GM21576 (cell line): ENCODE results near the gene ELFN2.

ENCODE experiments used
- ATAC-seq: cut with Tn5 transposase; IDR thresholded peaks from one replicate; pipeline ENCODE4 v1.9.1; 2021; ENCODE audit warnings: mild to moderate bottlenecking, moderate library complexity; ENCODE audit not compliant: unreplicated experiment

The ELFN2 gene

DNA sequence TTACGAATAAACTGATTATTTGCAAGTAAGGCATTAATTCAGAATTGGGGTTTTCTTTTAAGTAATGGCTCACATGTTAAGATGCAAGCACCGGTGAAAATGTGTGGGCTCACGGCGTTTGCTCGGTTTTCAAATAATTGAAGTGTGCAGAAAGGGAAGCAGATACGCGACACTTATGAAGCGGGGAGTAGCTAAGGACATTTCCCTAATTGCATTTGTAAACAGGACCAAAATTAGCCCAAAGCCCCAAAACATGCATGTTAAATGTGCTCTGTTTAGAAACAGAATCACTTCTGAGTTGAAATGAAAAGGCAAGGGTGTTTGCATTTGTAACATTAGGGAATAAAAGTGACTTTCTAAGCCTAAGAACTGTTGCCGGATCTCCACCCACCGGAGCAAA lies 61.3 kb downstream of the ELFN2 start:
- no peak for ATAC-seq

DNA sequence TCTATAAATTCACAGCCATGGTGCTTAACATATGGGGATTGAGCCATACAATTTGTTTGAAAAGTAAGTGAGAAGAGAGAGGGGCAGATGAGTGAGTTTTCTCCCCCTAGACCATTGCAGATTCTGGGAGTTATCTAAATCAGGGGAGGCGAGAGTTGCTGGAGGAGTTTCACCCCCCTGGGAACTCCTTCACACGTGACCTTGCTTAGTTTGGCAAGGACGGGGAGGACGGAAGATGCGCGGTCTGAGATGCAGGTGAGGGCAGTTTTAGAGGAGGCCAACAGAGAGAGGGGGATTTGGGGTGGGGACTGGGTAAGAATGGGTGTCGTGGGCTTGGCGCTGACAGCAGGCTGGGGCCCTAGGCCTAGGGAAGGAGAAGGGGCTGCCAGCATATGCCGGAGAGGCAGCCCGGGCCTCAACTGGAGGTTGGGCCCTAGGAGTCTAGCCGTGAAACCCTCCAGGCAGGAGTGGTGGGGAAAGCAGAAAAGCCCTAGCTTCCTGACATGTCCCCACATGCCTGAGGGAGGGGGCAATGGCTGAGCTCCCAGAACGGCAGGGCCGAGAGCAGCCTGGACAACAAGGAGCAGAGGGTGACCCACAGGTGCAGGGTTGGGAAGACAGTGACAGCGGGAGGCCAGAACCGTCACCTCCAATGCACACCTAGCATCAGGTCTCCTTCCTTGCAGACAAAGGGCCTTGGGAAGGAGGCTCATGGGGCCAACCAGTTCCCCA lies 63.9 kb downstream of the ELFN2 start:
- ATAC-seq = no peak

GRCh38 chr22:37362621-37363020 lies 64.7 kb downstream of the ELFN2 start:
- ATAC-seq = no peak

GRCh38 chr22:37358917-37359316 lies 68.4 kb downstream of the ELFN2 start:
- ATAC-seq = no peak

DNA sequence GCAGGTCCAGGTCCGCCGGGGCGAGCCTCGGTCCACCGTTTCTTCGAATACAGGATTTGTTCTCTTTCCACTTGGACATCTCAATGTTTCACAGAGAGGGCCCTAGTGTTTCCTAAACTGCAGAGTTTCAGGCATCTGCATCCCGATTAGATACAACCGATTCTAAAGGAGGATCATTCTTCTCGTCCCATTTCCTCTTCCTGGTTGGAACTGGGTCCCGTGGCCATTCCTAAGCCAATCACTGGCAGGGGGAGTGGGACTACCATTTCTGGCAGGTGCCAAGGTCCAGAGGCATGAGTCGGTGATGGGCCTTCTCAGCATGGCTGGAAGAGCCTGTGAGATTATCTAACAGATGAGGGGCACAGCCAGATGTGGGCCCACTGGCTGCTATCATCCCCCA lies 68.9 kb downstream of the ELFN2 start:
- ATAC-seq = no peak

DNA sequence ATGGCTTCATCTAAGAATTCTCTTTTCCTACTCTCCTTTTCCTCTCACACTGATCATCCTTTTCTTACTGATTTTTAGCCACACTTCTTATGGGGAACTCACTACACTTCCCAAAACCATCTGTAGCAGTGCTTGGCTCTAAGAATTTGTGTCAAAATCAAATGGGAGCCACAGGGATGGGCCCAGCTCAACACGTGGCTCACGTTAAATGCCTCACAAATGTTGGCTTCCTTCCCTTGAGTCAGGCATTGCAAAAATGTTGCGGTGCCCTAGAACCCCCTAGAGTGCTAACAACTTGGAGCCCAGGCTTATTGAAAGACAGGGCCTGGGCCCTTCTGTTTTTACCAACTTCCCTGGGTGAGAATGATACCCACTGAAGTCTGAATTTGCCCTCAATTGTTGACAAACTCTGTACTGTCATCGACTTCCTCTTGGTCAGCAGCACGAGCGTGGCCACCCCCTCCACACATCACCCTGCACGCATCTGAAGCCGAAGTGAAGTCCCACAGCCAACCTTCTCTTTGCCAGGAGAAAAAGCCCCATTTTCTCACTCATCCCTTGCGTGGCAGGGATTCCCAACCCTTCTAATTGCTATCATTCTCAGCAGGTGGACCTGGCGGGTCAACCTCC lies 69.7 kb downstream of the ELFN2 start:
- no peak for ATAC-seq

DNA sequence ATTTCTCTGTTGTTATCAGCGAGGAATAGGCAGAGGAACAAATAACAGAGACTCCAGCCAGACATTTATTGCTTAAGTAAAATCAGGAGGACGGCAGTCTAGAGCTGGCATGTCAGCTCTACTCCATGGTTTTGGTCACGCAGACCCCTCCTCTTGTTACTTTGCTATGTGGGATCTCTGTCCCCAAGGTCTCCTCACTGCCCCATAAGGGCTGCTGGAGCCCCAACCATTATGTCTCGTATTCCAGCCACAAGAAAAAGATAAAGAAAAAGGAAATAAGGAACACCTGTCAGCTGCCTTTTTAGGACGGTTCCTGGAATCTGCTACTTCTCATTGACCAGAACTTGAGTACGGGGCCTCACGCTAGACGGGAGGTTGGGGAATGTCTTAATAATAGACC lies 70.4 kb downstream of the ELFN2 start:
- ATAC-seq = no peak

DNA sequence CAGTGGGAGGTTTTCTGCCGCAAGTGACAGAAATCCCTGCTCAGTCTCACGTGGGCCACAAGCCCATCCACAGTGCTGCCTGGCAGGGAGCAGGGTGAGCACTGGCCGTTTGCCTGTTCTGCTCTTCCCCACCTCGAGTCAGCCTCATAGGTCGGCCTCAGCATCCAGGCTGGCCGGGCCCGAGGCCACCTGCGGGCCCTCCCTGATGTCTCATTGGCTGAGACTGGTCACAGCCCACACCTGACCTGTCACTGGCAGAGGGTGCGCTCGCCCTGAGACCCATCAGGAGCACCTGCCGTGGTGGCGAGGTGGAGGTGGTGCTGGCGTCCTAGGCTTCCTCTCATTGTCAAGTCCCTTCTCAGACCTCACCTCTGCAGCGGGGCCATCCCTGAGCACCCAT lies 72.1 kb downstream of the ELFN2 start:
- ATAC-seq = no peak

- no peak for ATAC-seq
Measured at GRCh38 chr22:37354670-37355069, 72.6 kb downstream of the ELFN2 start.

DNA sequence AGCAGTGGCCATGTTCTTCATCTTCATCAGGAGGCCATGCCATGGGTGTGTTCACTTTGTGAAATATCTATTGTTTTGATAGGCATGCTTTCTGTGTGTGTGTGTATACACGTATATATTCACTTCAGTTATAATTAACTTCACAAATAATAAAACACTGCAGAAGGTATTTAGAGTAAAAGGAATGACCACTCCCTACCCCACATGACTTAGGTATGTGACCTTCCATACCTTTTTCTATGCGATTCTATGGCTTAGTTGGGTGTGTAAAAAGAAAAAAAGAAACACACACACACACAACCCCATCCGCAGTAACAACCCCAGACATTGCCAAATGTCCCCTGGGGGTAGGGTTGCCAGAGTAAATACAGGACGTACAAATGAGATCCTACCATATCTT lies 73.0 kb downstream of the ELFN2 start:
- no peak for ATAC-seq

- ATAC-seq = no peak
Measured at GRCh38 chr22:37353839-37354238, 73.4 kb downstream of the ELFN2 start.

DNA sequence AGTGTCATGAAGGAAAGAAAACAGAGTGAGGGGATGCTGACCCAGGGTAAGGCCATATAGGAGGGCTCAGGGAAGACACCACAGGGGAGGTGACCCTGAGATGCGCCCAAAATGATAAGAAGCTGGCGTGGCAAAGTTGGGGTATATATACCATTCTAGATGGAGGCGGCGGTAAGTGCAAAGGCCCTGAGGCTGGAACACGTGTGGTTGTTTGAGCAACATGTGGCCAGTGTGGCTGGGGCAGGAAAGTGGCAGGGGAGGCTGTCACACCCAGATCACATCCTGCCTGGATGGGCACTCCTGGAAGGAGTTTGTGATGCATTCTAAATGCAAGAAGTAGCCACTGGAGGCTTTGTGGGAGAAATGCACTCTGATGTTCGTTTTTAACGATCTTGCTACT lies 74.8 kb downstream of the ELFN2 start:
- no peak for ATAC-seq

GRCh38 chr22:37351232-37351631 lies 76.0 kb downstream of the ELFN2 start:
- no peak for ATAC-seq

DNA sequence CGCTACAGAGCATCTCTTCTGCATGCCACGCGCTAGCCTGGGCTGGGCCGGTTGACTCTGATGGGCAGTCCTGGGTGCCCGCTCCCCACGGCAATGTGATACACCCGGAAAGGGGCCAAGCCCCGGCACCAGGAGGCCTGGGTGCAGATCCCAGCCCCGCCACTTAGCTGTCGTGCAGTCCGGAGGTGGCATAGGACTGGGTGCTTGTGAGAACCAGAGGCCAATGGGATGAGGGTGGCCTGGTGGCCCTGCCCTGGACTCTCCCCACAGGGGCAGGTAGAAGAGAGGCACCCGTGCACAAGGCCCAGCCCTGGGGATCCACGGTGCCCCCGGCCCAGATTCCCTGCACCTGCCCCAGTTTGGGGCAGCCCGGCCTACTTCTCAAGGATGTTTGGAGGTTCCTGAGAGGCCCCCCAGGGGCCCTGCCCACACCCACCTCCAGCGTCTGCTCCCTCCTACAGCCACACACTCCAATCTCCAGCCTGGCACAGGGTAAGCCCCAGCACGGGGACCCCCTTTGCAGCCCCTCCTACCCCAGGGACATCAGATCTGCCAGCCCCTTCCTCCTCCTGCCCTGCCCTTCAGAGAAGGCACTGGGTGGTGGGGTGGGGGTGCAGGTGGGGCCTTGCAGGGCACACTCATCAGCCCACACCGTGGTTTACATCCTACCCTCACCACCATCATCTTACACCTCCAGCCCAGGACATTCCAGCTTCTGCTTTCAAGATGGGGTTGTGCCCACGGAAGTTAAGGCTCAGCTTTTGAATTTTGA lies 78.0 kb downstream of the ELFN2 start:
- no peak for ATAC-seq

GRCh38 chr22:37346505-37346895 lies 80.8 kb downstream of the ELFN2 start:
- no peak for ATAC-seq

GRCh38 chr22:37345863-37346504 lies 81.3 kb downstream of the ELFN2 start:
- no peak for ATAC-seq

DNA sequence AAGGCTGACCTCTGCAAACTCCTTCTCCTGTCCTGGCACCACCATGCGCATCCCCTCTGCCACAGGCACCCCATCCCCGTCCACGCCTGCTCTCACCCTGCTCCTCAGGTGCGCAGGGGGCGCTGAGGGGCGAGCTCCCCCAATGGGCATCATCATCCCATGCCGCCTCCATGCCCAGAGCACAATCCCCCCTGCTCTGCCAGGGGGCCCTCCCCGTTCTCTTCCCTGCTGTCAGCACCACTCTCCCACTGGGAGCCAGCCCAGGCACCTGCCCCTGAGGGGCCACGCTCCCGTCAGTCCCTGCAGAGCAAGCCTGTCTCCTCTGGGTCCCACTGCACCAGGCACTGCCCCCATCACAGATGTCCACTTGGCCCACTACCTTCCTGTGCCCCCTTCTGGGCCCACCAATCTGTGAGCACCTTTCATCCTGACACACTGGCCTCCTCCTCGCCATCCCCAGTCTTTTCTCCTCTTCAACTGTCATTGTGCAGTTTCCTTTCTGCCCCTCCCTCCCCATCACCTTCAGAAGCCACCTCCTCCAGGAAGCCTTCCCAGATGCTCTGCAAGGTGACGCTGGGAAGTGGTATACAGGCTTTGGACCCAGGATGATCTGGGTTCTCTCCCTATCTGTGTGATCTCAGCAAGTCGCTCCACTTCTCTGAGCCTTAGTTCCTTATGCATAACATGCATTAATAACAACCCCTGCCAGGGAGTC lies 82.4 kb downstream of the ELFN2 start:
- no peak for ATAC-seq

GRCh38 chr22:37343863-37344734 lies 83.2 kb downstream of the ELFN2 start:
- no peak for ATAC-seq

GRCh38 chr22:37343348-37343747 lies 83.9 kb downstream of the ELFN2 start:
- ATAC-seq = no peak

DNA sequence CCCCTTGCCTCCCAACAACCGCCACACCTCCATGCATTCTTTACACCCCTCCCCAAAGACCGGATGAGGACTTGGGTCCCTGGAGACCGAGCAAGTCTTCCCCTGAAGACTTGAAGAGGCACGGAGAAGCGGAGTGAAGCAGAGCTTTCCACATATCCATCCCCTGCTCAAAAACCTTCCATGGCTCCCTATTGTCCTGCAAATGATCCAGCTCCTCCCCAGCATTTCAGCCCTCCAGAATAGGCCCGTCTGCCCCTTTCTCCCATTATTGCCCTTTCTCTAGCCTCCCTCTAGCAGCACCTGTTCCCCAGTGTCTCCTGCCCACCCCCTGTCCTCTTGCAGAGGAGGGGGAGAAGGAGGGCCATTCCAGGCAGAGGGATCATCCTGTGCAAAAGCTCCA lies 85.2 kb downstream of the ELFN2 start:
- ATAC-seq = no peak
